ENCODE results near the gene MGAT5.

The MGAT5 gene

GRCh38 chr2:134381141-134381540 is 127.3 kb downstream of the MGAT5 start:
- H3K4me3 ChIP-seq (ENCODE audit: low read depth, low read length): no peak overlapping the region
- no peak for TF ChIP-seq POLR2A (IDR thresholded peaks at IDR 0.05; ENCODE audit: extremely low read depth, insufficient read length)
- no peak for TF ChIP-seq MYC (IDR thresholded peaks at IDR 0.05; ENCODE audit: low read depth, low read length)
- no peak for TF ChIP-seq CTCF (IDR thresholded peaks at IDR 0.05; ENCODE audit: low read depth, low read length)
- TF ChIP-seq MAX (IDR thresholded peaks at IDR 0.05; ENCODE audit: low read depth, low read length): no peak
- no peak for DNase-seq (ENCODE audit: low read depth)

GRCh38 chr2:134384131-134384530 is 130.3 kb downstream of the MGAT5 start:
- H3K4me3 ChIP-seq (ENCODE audit: low read depth, low read length): no peak overlapping the region
- DNase-seq (ENCODE audit: low read depth): no peak
- TF ChIP-seq POLR2A (IDR thresholded peaks at IDR 0.05; ENCODE audit: extremely low read depth, insufficient read length) (no peak), CTCF (IDR thresholded peaks at IDR 0.05; ENCODE audit: low read depth, low read length) (no peak), MYC (IDR thresholded peaks at IDR 0.05; ENCODE audit: low read depth, low read length) (no peak), MAX (IDR thresholded peaks at IDR 0.05; ENCODE audit: low read depth, low read length) (no peak)

- TF ChIP-seq MAX (IDR thresholded peaks at IDR 0.05; ENCODE audit: low read depth, low read length) (no peak), POLR2A (IDR thresholded peaks at IDR 0.05; ENCODE audit: extremely low read depth, insufficient read length) (no peak), CTCF (IDR thresholded peaks at IDR 0.05; ENCODE audit: low read depth, low read length) (no peak), MYC (IDR thresholded peaks at IDR 0.05; ENCODE audit: low read depth, low read length) (no peak)
- H3K4me3 ChIP-seq (ENCODE audit: low read depth, low read length): no peak overlapping the region
- DNase-seq (ENCODE audit: low read depth): no peak
These were observed 131.3 kb downstream of the MGAT5 start for GRCh38 chr2:134385195-134385594.

GRCh38 chr2:134386310-134386709 is 132.4 kb downstream of the MGAT5 start:
- no peak for TF ChIP-seq CTCF (IDR thresholded peaks at IDR 0.05; ENCODE audit: low read depth, low read length)
- no peak for TF ChIP-seq MYC (IDR thresholded peaks at IDR 0.05; ENCODE audit: low read depth, low read length)
- TF ChIP-seq MAX (IDR thresholded peaks at IDR 0.05; ENCODE audit: low read depth, low read length): no peak
- TF ChIP-seq POLR2A (IDR thresholded peaks at IDR 0.05; ENCODE audit: extremely low read depth, insufficient read length): no peak
- DNase-seq (ENCODE audit: low read depth): no peak
- H3K4me3 ChIP-seq (ENCODE audit: low read depth, low read length): no peak overlapping the region

- H3K4me3 ChIP-seq (ENCODE audit: low read depth, low read length): no peak overlapping the region
- DNase-seq (ENCODE audit: low read depth): no peak
- TF ChIP-seq CTCF (IDR thresholded peaks at IDR 0.05; ENCODE audit: low read depth, low read length): no peak
- no peak for TF ChIP-seq MAX (IDR thresholded peaks at IDR 0.05; ENCODE audit: low read depth, low read length)
- TF ChIP-seq MYC (IDR thresholded peaks at IDR 0.05; ENCODE audit: low read depth, low read length): no peak
- no peak for TF ChIP-seq POLR2A (IDR thresholded peaks at IDR 0.05; ENCODE audit: extremely low read depth, insufficient read length)
These were observed 135.5 kb downstream of the MGAT5 start for GRCh38 chr2:134389381-134389780.

- no peak for TF ChIP-seq POLR2A (IDR thresholded peaks at IDR 0.05; ENCODE audit: extremely low read depth, insufficient read length)
- no peak for TF ChIP-seq MYC (IDR thresholded peaks at IDR 0.05; ENCODE audit: low read depth, low read length)
- no peak for TF ChIP-seq CTCF (IDR thresholded peaks at IDR 0.05; ENCODE audit: low read depth, low read length)
- no peak for TF ChIP-seq MAX (IDR thresholded peaks at IDR 0.05; ENCODE audit: low read depth, low read length)
- H3K4me3 ChIP-seq (ENCODE audit: low read depth, low read length): no peak overlapping the region
- DNase-seq (ENCODE audit: low read depth): no peak
These were observed 137.9 kb downstream of the MGAT5 start for GRCh38 chr2:134391751-134392160.

Measured in NB4 (cell line).